CD14-positive monocyte (primary cell): ENCODE results near the gene TRPM6. TPM values are rescaled to one million over a fixed set of nuclear protein-coding genes. Genes with fewer than 3 reads are reported as not detected.

Experiments used
- DNase-seq, 3 donors: peaks; one replicate each; pipeline ENCODE4 v3.0.0-alpha.2; 2011 to 2022
- H2AFZ ChIP-seq: 2 replicates; pipeline ENCODE4 v1.6.0; 2012; ENCODE audit warnings: mild to moderate bottlenecking, low read depth, low read length, inconsistent platforms; ENCODE audit not compliant: insufficient read depth, poor library complexity, severe bottlenecking
- H3K27ac ChIP-seq, 2 donors: 1 replicate in 1 of 2; 2 replicates in 1 of 2; pipeline ENCODE4 v1.5.1; 2012 to 2013; ENCODE audit warnings: low read length in 2 of 2, control low read depth in 1 of 2, inconsistent platforms in 1 of 2, low read depth in 1 of 2, mild to moderate bottlenecking in 1 of 2
- H3K27me3 ChIP-seq, 2 donors: one replicate each; pipeline versions ENCODE4 v1.6.0 to v1.6.1; 2011 to 2013; ENCODE audit warnings: low read length in 2 of 2; ENCODE audit not compliant: control insufficient read depth in 2 of 2, insufficient read depth in 2 of 2
- H3K36me3 ChIP-seq, 2 donors: replicated peaks in 1 of 2; 1 replicate in 1 of 2; 2 replicates in 1 of 2; pipeline versions ENCODE4 v1.5.1 to v1.6.1; 2012 to 2013; ENCODE audit warnings: low read length in 2 of 2, control low read depth in 1 of 2, inconsistent platforms in 1 of 2, mild to moderate bottlenecking in 1 of 2; ENCODE audit not compliant: insufficient read depth in 2 of 2, control insufficient read depth in 1 of 2
- H3K4me1 ChIP-seq, 2 donors: 1 replicate in 1 of 2; 2 replicates in 1 of 2; pipeline versions ENCODE4 v1.5.1 to v1.6.1; 2012 to 2013; ENCODE audit warnings: low read length in 2 of 2, control low read depth in 1 of 2, inconsistent platforms in 1 of 2, mild to moderate bottlenecking in 1 of 2, moderate library complexity in 1 of 2; ENCODE audit not compliant: insufficient read depth in 2 of 2, control insufficient read depth in 1 of 2
- H3K4me2 ChIP-seq: replicated peaks from 2 replicates; pipeline ENCODE3; 2012; ENCODE audit warnings: low read length, moderate library complexity, mild to moderate bottlenecking; ENCODE audit not compliant: poor library complexity, severe bottlenecking; ENCODE audit errors: extremely low read depth
- H3K4me3 ChIP-seq, 3 experiments: fragments of 200-600 bp in 1 of 3; sonication (generic) in 1 of 3; replicated peaks in 1 of 3; 1 replicate in 2 of 3; 2 replicates in 1 of 3; pipeline ENCODE4 v1.5.1; 2011 to 2013; ENCODE audit warnings: low read length in 3 of 3, mild to moderate bottlenecking in 3 of 3, control low read depth in 2 of 3, low read depth in 2 of 3, inconsistent platforms in 1 of 3, moderate library complexity in 1 of 3
- H3K79me2 ChIP-seq: 2 replicates; pipeline ENCODE4 v1.6.0; 2012; ENCODE audit warnings: mild to moderate bottlenecking, control low read depth, inconsistent platforms, low read length, moderate library complexity; ENCODE audit not compliant: insufficient read depth
- H3K9ac ChIP-seq: 2 replicates; pipeline ENCODE4 v1.6.0; 2017; ENCODE audit warnings: low read length, mild to moderate bottlenecking; ENCODE audit not compliant: insufficient read depth, poor library complexity, severe bottlenecking
- H3K9me3 ChIP-seq, 2 donors: replicated peaks in 1 of 2; 1 replicate in 1 of 2; 2 replicates in 1 of 2; pipeline versions ENCODE4 v1.5.1 to v1.6.1; 2012 to 2013; ENCODE audit warnings: low read length in 2 of 2, control low read depth in 1 of 2; ENCODE audit not compliant: control insufficient read depth in 1 of 2, insufficient read depth in 1 of 2
- H4K20me1 ChIP-seq: 2 replicates; pipeline ENCODE4 v1.6.0; 2012; ENCODE audit warnings: mild to moderate bottlenecking, low read length, control low read depth, moderate library complexity; ENCODE audit not compliant: insufficient read depth
- H3K27ac Mint-ChIP-seq, 7 donors: one replicate each; pipeline ENCODE4 v1.8.0; 2020; ENCODE audit warnings: mild to moderate bottlenecking in 7 of 7, mixed read lengths in 7 of 7, moderate library complexity in 6 of 7, inconsistent platforms in 2 of 7
- H3K27me3 Mint-ChIP-seq, 3 donors: one replicate each; pipeline ENCODE4 v1.8.0; 2021 to 2022; ENCODE audit warnings: low read depth in 3 of 3, mild to moderate bottlenecking in 3 of 3, mixed read lengths in 3 of 3, moderate library complexity in 3 of 3, inconsistent platforms in 1 of 3
- H3K36me3 Mint-ChIP-seq, 2 donors: one replicate each; pipeline ENCODE4 v1.8.0; 2020; ENCODE audit warnings: mixed read lengths in 2 of 2, inconsistent platforms in 1 of 2, mild to moderate bottlenecking in 1 of 2
- H3K4me1 Mint-ChIP-seq: one replicate; pipeline ENCODE4 v1.8.0; 2020; ENCODE audit warnings: mild to moderate bottlenecking, mixed read lengths
- H3K4me3 Mint-ChIP-seq, 2 donors: one replicate each; pipeline ENCODE4 v1.8.0; 2020; ENCODE audit warnings: mild to moderate bottlenecking in 2 of 2, mixed read lengths in 2 of 2, moderate library complexity in 1 of 2
- H3K9me3 Mint-ChIP-seq, 7 donors: one replicate each; pipeline ENCODE4 v1.8.0; 2020 to 2022; ENCODE audit warnings: mixed read lengths in 7 of 7, mild to moderate bottlenecking in 6 of 7, moderate library complexity in 6 of 7, inconsistent platforms in 2 of 7
- WGBS: methylation state at CpG from one replicate; pipeline ENCODE4 v1.1.5; 2013; ENCODE audit warnings: missing lambda C conversion rate; ENCODE audit not compliant: insufficient coverage; 5-methylcytosine and 5-hydroxymethylcytosine counted together
- intact Hi-C, 2 donors: fragments of 100-400 bp; cut with micrococcal nuclease; formaldehyde crosslinking; loops; one replicate each; pipeline versions ENCODE4 v1.15.0 to v1.15.1; 2023
- polyA plus RNA-seq, 3 donors: library from polyadenylated mRNA; depleted of rRNA in 1 of 3; unstranded in 2 of 3; stranded (reverse) in 1 of 3; fragments of 300-500 nt in 2 of 3; fragments of >200 nt in 1 of 3; fragmentation: Illumina TruSeq in 2 of 3; gene quantifications; 1 replicate in 2 of 3; 2 replicates in 1 of 3; pipeline ENCODE4 v1.2.3, GENCODE V29; 2012 to 2021
- TF ChIP-seq, protein P1 (sequence below): fragments of 200-600 bp; IDR thresholded peaks from one replicate; pipeline ENCODE4 v1.8.0; 2022; ENCODE audit warnings: antibody characterized with exemption, mild to moderate bottlenecking

TRPM6 gene
- polyA plus RNA-seq, 3 donors = not detected

DNA sequence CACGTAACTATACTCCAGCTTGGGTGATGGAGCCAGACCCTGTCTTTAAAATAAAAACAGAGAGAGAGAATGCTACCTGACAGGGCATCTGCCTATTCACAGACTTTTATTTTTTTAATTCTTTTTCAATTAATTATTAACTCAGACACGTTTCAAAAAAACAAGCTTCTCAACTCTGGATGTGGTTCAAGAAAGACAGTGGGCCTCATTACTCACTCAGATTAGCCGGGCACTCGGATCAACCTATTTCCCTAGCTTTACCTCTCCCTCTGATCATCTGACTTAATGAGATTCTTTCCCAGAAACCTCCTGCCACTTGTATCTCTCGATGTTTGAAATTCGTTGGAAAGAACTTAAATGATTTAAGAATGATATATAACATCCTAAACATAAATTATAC lies 134.1 kb downstream of the TRPM6 start:
- H3K9me3 ChIP-seq = no peaks in the 10 kb centered on the region
- intact Hi-C loops = no loop called here
- no peaks in the 10 kb centered on the region for H3K27me3 ChIP-seq
- H3K4me3 Mint-ChIP-seq = no peak overlapping the region
- no peak overlapping the region for H3K27ac ChIP-seq
- DNase-seq = no peak
- H4K20me1 ChIP-seq = no peaks in the 10 kb centered on the region
- H3K4me3 ChIP-seq = no peak overlapping the region
- TF ChIP-seq, protein P1, sequence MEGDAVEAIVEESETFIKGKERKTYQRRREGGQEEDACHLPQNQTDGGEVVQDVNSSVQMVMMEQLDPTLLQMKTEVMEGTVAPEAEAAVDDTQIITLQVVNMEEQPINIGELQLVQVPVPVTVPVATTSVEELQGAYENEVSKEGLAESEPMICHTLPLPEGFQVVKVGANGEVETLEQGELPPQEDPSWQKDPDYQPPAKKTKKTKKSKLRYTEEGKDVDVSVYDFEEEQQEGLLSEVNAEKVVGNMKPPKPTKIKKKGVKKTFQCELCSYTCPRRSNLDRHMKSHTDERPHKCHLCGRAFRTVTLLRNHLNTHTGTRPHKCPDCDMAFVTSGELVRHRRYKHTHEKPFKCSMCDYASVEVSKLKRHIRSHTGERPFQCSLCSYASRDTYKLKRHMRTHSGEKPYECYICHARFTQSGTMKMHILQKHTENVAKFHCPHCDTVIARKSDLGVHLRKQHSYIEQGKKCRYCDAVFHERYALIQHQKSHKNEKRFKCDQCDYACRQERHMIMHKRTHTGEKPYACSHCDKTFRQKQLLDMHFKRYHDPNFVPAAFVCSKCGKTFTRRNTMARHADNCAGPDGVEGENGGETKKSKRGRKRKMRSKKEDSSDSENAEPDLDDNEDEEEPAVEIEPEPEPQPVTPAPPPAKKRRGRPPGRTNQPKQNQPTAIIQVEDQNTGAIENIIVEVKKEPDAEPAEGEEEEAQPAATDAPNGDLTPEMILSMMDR = no peak
- H3K4me1 Mint-ChIP-seq = no peaks in the 10 kb centered on the region
- WGBS = 100% methylated on average over 1 of the region's 6 CpGs
- peaks cover 2 to 5% (median 2%) of the 10 kb centered on the region in 3 donors for H3K27me3 Mint-ChIP-seq
- H3K4me2 ChIP-seq = no peak overlapping the region
- no peaks in the 10 kb centered on the region for H3K36me3 Mint-ChIP-seq
- no peaks in the 10 kb centered on the region for H3K4me1 ChIP-seq
- no peak overlapping the region for H3K9ac ChIP-seq
- no peak overlapping the region for H3K27ac Mint-ChIP-seq
- H2AFZ ChIP-seq = no peak overlapping the region
- H3K9me3 Mint-ChIP-seq = peaks cover 0 to 2% (median 0%) of the 10 kb centered on the region in 7 donors
- no peaks in the 10 kb centered on the region for H3K79me2 ChIP-seq
- no peaks in the 10 kb centered on the region for H3K36me3 ChIP-seq

- no peak overlapping the region for H3K4me3 Mint-ChIP-seq
- H3K9ac ChIP-seq = no peak overlapping the region
- H3K79me2 ChIP-seq = no peaks in the 10 kb centered on the region
- no peaks in the 10 kb centered on the region for H3K36me3 ChIP-seq
- no peaks in the 10 kb centered on the region for H3K4me1 ChIP-seq
- H3K4me3 ChIP-seq = no peak overlapping the region
- DNase-seq = no peak
- H3K27ac ChIP-seq = no peak overlapping the region
- no peaks in the 10 kb centered on the region for H4K20me1 ChIP-seq
- H3K4me1 Mint-ChIP-seq = no peaks in the 10 kb centered on the region
- TF ChIP-seq, protein P1 = no peak
- no peak overlapping the region for H3K27ac Mint-ChIP-seq
- H3K9me3 Mint-ChIP-seq = peaks cover 0 to 1% (median 0%) of the 10 kb centered on the region in 7 donors
- H2AFZ ChIP-seq = no peak overlapping the region
- H3K27me3 Mint-ChIP-seq = peaks cover 0 to 6% (median 3%) of the 10 kb centered on the region in 3 donors
- intact Hi-C loops = no loop called here
- no peak overlapping the region for H3K4me2 ChIP-seq
- no CpG with 5 or more reads among the region's 4 CpGs for WGBS
- no peaks in the 10 kb centered on the region for H3K9me3 ChIP-seq
- no peaks in the 10 kb centered on the region for H3K36me3 Mint-ChIP-seq
- H3K27me3 ChIP-seq = no peaks in the 10 kb centered on the region
These were observed 138.8 kb downstream of the TRPM6 start for GRCh38 chr9:74748966-74749365.
